ENCODE results near the gene CD19.

The CD19 gene

DNA sequence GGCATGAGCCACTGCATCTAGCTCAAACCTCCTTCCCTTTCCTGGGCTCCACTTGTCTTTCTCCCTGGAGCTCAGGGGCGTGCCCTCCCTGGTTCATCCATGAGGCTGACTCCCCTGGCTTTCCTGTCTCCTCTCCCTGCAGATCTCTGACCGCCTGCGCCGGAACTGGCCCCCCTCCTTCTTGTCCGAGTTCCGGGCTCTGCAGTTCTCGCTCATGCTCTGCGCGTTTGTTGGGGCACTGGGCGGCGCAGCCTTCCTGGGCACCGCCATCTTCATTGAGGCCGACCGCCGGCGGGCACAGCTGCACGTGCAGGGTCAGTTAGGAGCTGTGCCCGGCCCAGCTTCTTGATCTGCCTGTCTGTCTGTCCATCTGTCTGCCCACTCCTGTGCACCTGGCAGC is 51.9 kb downstream of the CD19 start:
- DNase-seq, result peak; percentile 93

DNA sequence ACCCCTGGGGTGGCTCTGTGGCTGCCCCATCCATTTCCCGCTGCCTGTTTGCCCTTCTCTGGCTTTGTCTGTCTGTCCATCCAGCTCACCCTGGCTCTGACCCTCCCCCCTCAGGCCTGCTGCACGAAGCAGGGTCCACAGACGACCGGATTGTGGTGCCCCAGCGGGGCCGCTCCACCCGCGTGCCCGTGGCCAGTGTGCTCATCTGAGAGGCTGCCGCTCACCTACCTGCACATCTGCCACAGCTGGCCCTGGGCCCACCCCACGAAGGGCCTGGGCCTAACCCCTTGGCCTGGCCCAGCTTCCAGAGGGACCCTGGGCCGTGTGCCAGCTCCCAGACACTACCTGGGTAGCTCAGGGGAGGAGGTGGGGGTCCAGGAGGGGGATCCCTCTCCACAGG is 52.3 kb downstream of the CD19 start:
- DNase-seq, result no peak

DNA sequence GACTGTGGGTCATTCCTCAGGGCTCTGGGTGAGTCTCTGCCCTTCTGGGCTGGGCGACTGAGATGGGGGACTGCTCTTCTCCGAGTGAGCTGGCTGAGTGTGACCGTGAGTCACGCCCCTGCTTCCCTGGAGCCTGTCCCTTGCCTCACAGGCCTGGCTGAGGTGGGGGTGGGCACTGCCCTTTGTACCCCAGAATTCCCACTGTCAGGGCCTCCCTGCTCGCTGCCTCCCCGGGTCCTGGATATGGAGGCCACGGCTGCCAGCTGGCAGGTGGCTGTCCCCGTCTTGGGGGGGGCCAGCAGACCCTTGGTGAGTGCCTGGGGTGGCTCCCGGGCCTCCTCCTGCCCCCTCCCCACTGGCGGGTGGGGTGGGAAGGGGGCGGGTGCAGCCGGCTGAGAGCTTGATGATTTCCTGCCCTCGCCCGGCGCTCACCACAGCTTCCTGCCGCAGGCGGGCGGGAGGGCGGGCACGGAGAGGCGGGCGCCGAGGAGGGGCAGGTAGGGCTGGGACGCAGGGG is 52.9 kb downstream of the CD19 start, which contains the start of gene LAT:
TSS of gene LAT (plus strand) at position 434 of the 517 bp plus-strand sequence. CDS start 366 bp downstream, outside the sequence.
- peak; percentile 82 for DNase-seq

DNA sequence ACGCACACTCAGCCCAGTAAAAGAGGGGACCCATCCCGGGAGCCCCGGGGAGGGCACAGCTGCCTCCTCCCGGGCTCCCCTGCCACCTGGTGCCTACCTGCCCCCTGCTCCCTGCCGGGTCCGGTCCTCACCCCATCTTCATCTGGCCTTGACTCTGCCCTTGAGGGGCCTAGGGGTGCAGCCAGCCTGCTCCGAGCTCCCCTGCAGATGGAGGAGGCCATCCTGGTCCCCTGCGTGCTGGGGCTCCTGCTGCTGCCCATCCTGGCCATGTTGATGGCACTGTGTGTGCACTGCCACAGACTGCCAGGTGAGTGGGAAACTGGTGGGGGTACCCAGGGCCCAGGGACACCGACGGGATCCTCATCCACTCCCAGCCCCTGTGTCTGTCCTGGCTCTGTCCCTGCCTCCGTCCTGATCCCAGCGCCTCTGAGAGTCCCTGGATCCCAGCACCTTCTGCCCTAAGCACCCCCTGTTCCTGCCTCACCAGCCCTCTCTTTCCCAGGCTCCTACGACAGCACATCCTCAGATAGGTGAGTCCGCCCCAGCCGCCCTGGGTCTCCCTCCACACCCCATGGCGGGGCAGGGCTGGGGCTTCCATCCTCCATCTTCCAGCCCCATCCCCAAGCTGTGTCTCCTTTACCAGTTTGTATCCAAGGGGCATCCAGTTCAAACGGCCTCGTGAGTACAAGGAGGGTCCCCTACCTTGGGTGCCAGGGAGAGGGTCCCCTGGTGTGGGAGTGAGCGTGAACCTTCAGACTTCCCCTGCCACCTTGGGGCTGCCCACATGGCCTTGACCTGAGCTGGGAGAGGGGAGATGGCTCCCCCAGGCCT is 53.7 kb downstream of the CD19 start:
- no peak for DNase-seq

DNA sequence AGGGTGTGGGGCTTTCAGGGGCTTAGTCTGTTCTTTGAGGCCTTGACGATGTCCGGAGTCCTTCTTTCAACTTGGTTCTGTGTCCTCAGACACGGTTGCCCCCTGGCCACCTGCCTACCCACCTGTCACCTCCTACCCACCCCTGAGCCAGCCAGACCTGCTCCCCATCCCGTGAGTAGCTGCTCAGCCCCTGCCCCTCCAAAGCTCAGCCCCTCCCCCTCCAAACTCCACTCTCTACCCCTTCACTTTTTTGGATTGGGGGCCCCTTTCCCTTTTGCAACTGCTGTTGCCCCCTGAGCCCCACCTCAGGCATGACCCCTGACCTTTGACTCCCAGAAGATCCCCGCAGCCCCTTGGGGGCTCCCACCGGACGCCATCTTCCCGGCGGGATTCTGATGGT is 54.3 kb downstream of the CD19 start:
- DNase-seq, result no peak

DNA sequence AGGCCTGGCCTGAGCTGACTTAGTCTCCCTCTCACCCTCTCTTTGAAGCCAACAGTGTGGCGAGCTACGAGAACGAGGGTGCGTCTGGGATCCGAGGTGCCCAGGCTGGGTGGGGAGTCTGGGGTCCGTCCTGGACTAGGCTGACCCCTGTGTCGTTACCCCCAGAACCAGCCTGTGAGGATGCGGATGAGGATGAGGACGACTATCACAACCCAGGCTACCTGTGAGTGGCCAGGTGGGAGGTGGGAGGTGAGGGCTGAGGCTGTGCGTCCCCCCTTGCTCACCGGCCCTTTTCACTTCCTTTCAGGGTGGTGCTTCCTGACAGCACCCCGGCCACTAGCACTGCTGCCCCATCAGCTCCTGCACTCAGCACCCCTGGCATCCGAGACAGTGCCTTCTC is 54.7 kb downstream of the CD19 start:
- no peak for DNase-seq

DNA sequence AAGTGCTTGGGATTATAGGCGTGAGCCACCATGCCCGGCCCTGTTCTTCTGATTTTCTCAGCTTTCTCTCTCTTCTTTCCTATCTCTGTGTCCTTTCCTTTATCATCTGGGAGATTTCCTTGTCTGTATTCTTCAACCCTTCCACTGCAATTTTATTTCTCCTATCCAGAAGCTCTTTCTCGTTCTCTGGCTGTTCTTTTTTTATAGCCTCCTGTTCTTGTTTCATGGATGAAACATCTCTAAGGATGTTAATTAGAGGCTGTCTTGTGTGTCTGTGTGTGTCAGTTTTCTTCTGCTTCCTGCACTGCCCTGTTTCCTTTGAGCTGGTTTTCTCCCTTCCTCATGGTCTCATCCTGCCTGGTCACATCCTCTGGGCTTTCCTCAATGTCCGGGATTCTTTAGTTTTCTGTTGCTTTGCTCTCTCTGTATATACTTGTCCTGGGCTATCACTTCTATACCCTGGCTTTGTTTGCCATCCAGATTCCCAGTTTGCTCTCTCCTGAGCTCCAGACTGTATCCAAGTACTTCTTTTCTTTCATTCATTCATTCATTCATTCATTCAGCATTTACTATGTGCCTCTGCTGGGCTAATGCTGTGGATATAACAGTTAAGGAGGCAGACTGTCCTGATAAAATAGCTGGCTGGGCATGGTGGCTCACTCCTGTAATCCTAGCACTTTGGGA is 55.5 kb downstream of the CD19 start:
- no peak for DNase-seq
